ENCODE results near the gene MUL1.

DNA sequence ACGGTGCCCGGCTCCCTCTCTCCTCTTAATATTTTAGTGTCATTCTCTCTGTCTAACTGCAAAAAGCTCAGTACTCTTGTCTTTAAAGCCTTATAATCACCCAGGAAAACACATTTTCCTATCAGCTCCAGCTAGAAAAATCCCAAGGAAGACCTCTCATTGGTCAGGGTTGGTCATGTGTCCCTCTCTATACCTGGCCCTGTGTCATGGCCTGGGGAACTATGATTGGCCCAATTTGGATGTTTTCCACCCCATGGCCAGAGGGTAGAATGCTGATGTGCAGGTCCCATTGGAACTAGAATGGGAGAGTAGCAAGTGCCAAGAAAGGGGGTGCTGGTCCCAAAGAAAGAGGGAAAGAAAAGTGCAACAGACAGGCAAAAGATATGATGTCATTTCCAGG, 49.2 kb downstream of the MUL1 start:
- no peak for TF ChIP-seq CTCF (IDR thresholded peaks at IDR 0.05; ENCODE audit: insufficient read depth, low read length, poor library complexity, severe bottlenecking)
- TF ChIP-seq EZH2phosphoT487 (conservative IDR thresholded peaks at IDR 0.05; ENCODE audit: low read length): no peak
